RWPE2 (cell line): Measurements from ENCODE around the gene SPIN1.

Source experiments
- ATAC-seq: fragments of 200-7000 bp; cut with Tn5 transposase; 3 replicates; pipeline ENCODE4 v1.9.1; 2021; ENCODE audit warnings: low read depth
- DNase-seq: peaks from one replicate; pipeline ENCODE4 v3.0.0-alpha.2; 2020; ENCODE audit warnings: low spot score
- H3K27ac ChIP-seq: fragments of 450-650 bp; 2 replicates; pipeline ENCODE4 v1.5.1; 2017; ENCODE audit warnings: mild to moderate bottlenecking; ENCODE audit not compliant: poor library complexity, severe bottlenecking
- H3K27me3 ChIP-seq: fragments of 250-450 bp; sonication (Bioruptor Pico); 2 replicates; pipeline ENCODE4 v1.5.1; 2021; ENCODE audit warnings: mild to moderate bottlenecking, moderate library complexity; ENCODE audit not compliant: insufficient read depth, poor library complexity, severe bottlenecking
- H3K36me3 ChIP-seq: fragments of 250-450 bp; sonication (Bioruptor Pico); 2 replicates; pipeline ENCODE4 v1.5.1; 2020; ENCODE audit warnings: low read depth, mild to moderate bottlenecking, moderate library complexity
- H3K4me1 ChIP-seq: fragments of 250-450 bp; sonication (Bioruptor Pico); 2 replicates; pipeline ENCODE4 v1.5.1; 2021; ENCODE audit warnings: mild to moderate bottlenecking, moderate library complexity; ENCODE audit not compliant: insufficient read depth, poor library complexity, severe bottlenecking
- H3K4me3 ChIP-seq: fragments of 250-450 bp; sonication (Bioruptor Pico); 2 replicates; pipeline ENCODE4 v1.5.1; 2021; ENCODE audit warnings: mild to moderate bottlenecking, moderate library complexity; ENCODE audit not compliant: severe bottlenecking
- H3K9me3 ChIP-seq: fragments of 250-450 bp; sonication (Bioruptor Pico); 2 replicates; pipeline ENCODE4 v1.5.1; 2021; ENCODE audit warnings: mild to moderate bottlenecking, moderate library complexity; ENCODE audit not compliant: severe bottlenecking
- TF ChIP-seq, protein P1 (sequence below): fragments of 450-650 bp; IDR thresholded peaks from one replicate; pipeline ENCODE4 v1.5.1; 2017; ENCODE audit warnings: mild to moderate bottlenecking, moderate library complexity; ENCODE audit not compliant: poor library complexity, severe bottlenecking

The SPIN1 gene

DNA sequence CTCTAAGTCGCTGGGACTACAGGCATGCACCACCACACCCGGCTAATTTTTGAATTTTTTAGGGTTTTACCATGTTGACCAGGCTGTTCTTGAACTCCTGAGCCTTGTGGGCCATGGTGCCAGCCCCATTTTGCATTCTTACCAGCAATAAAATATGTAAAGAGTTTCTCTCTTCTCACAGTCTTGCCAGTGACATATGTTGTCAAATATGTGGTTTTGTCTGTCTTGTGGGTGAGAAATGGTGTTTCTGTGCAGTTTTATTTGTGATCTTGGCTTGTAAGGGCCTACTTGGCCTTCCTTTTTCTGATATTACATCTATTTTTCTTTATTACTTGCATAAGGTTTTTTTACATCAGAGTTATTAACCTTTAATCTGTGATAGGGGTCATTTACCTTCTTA, 47.1 kb downstream of the SPIN1 start:
- TF ChIP-seq, protein P1, sequence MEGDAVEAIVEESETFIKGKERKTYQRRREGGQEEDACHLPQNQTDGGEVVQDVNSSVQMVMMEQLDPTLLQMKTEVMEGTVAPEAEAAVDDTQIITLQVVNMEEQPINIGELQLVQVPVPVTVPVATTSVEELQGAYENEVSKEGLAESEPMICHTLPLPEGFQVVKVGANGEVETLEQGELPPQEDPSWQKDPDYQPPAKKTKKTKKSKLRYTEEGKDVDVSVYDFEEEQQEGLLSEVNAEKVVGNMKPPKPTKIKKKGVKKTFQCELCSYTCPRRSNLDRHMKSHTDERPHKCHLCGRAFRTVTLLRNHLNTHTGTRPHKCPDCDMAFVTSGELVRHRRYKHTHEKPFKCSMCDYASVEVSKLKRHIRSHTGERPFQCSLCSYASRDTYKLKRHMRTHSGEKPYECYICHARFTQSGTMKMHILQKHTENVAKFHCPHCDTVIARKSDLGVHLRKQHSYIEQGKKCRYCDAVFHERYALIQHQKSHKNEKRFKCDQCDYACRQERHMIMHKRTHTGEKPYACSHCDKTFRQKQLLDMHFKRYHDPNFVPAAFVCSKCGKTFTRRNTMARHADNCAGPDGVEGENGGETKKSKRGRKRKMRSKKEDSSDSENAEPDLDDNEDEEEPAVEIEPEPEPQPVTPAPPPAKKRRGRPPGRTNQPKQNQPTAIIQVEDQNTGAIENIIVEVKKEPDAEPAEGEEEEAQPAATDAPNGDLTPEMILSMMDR, result no peak
- DNase-seq (no peak), ATAC-seq (no peak)
- Histone ChIP-seq H3K27ac (no peak overlapping the region), H3K4me1 (peaks cover 7% of the 10 kb centered on the region), H3K4me3 (no peak overlapping the region), H3K27me3 (no peaks in the 10 kb centered on the region), H3K9me3 (no peaks in the 10 kb centered on the region), H3K36me3 (peaks cover 57% of the 10 kb centered on the region)

DNA sequence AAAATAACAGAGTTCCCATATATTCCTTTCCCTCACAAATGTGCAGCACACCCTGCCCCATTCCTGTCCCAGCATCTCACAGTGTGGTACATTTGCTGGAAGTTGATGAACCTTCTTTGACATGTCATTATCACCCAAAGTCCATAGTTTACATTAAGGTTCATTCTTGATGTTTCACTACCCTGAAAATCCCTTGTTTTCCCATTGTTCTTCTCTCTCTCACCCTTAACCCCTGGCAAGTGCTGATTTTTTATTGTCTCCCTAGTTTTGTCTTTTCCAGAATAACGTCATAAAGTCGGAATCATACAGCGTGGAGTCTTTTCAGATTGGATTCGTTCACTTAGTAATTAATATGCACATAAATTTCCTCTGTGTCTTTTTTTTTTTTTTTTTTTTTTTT, 48.1 kb downstream of the SPIN1 start:
- no peaks in the 10 kb centered on the region for H3K27me3 ChIP-seq
- TF ChIP-seq, protein P1, result no peak
- peaks cover 58% of the 10 kb centered on the region for H3K36me3 ChIP-seq
- H3K4me3 ChIP-seq, result no peak overlapping the region
- ATAC-seq (no peak), DNase-seq (no peak)
- no peaks in the 10 kb centered on the region for H3K9me3 ChIP-seq
- peaks cover 7% of the 10 kb centered on the region for H3K4me1 ChIP-seq
- no peak overlapping the region for H3K27ac ChIP-seq

DNA sequence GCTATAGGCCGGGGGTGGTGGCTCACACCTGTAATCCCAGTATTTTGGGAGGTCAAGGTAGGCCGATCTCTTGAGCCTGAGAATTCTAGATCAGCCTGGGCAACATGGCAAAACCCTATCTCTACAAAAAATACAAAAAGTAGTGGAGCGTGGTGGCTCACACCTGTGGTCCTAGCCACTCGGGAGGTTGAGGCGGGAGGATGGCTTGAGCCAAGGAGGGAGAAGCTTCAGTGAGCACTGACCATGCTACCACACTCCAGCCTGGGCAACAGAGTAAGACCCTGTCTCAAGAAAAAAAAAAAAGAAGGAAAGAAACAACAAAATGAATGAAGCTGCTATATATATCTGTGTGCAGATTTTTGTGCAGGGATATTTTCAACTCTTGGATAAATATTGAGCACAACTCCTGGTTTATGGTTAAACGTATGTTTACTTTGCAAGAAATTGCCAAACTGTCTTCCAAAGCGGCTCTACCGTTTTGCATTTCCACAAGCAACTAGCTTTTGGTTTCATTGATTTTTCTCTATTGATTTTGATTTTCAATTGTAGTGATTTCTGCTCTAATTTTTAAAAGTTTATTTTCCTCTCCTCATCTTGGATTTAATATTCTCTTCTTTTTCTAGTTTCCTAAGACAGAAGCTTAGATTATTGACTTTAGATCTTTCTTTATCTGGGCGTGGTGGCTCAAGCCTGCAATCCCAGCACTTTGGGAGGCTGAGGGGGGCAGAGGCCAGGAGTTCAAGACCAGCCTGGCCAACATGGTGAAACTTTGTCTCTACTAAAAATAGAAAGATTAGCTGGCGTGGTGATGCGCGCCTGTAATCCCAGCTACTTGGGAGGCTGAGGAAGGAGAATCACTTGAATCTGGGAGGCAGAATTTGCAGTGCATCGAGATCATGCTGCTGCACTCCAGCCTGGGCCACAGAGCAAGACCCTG, 49.2 kb downstream of the SPIN1 start:
- TF ChIP-seq, protein P1, result no peak
- no peak for ATAC-seq
- H3K9me3 ChIP-seq, result no peaks in the 10 kb centered on the region
- no peaks in the 10 kb centered on the region for H3K27me3 ChIP-seq
- no peak overlapping the region for H3K4me3 ChIP-seq
- peaks cover 7% of the 10 kb centered on the region for H3K4me1 ChIP-seq
- peaks cover 54% of the 10 kb centered on the region for H3K36me3 ChIP-seq
- no peak for DNase-seq
- no peak overlapping the region for H3K27ac ChIP-seq

- Histone ChIP-seq H3K4me3 (no peak overlapping the region), H3K27ac (no peak overlapping the region), H3K4me1 (peaks cover 2% of the 10 kb centered on the region), H3K36me3 (peaks cover 48% of the 10 kb centered on the region), H3K9me3 (no peaks in the 10 kb centered on the region), H3K27me3 (no peaks in the 10 kb centered on the region)
- DNase-seq (no peak), ATAC-seq (no peak)
- TF ChIP-seq, protein P1, result no peak
Measured at GRCh38 chr9:88438811-88439210, 50.6 kb downstream of the SPIN1 start.
